Measurements from ENCODE around the gene ARPC2.
"Not testable (repeated sequence)": the region's sequence is repeated elsewhere in the genome, so short reads cannot be mapped to it uniquely, and the experiment has no call there.

The ARPC2 gene

GRCh38 chr2:218271865-218272530 lies 55.0 kb downstream of the ARPC2 start:
- no peak for DNase-seq

GRCh38 chr2:218272531-218273212 lies 55.7 kb downstream of the ARPC2 start:
- DNase-seq: peak; percentile 85 to 87

GRCh38 chr2:218273214-218273907 lies 56.4 kb downstream of the ARPC2 start:
- DNase-seq: not testable (repeated sequence)

- no peak for DNase-seq
Measured at GRCh38 chr2:218273908-218274249, 56.9 kb downstream of the ARPC2 start.

GRCh38 chr2:218274586-218274985 lies 57.6 kb downstream of the ARPC2 start:
- no peak for DNase-seq

- DNase-seq: no peak
Measured at GRCh38 chr2:218275371-218276072, 58.5 kb downstream of the ARPC2 start.

GRCh38 chr2:218276986-218277755 lies 60.2 kb downstream of the ARPC2 start:
- no peak for DNase-seq

GRCh38 chr2:218277921-218278320 lies 60.9 kb downstream of the ARPC2 start:
- no peak for DNase-seq

GRCh38 chr2:218278531-218279360 lies 61.8 kb downstream of the ARPC2 start:
- DNase-seq: no peak

- no peak for DNase-seq
Measured at GRCh38 chr2:218280260-218280870, 63.4 kb downstream of the ARPC2 start.

GRCh38 chr2:218281449-218281848 lies 64.5 kb downstream of the ARPC2 start:
- DNase-seq: no peak

GRCh38 chr2:218282173-218282991 lies 65.4 kb downstream of the ARPC2 start:
- no peak for DNase-seq

GRCh38 chr2:218284106-218284811 lies 67.3 kb downstream of the ARPC2 start:
- DNase-seq: peak; percentile 57 to 70

GRCh38 chr2:218285604-218286003 lies 68.6 kb downstream of the ARPC2 start:
- DNase-seq: peak in 1 of 2 donors; percentile 39

- DNase-seq: peak; percentile 91 to 92
Measured at GRCh38 chr2:218286570-218287459, 69.8 kb downstream of the ARPC2 start.

GRCh38 chr2:218289639-218290315 lies 72.8 kb downstream of the ARPC2 start:
- no peak for DNase-seq

GRCh38 chr2:218290316-218291261 lies 73.6 kb downstream of the ARPC2 start:
- DNase-seq: peak; percentile 70 to 87

All from CD4-positive, alpha-beta T cell treated with Interleukin-1 beta for 1 hour (primary cell).